GM23338 (cell line): ENCODE data around the gene MAP4. TPM values are rescaled to one million over a fixed set of nuclear protein-coding genes. Genes with fewer than 3 reads are reported as not detected.

Experiments
- ATAC-seq: fragments of 200-7000 bp; cut with Tn5 transposase; 3 replicates; pipeline ENCODE4 v1.9.1; 2020
- DNase-seq: peaks from one replicate; pipeline ENCODE4 v3.0.0-alpha.2; 2015; ENCODE audit warnings: low spot score
- H2AFZ ChIP-seq: fragments of 200-600 bp; sonication (generic); 2 replicates; pipeline ENCODE4 v1.8.0; 2016; ENCODE audit warnings: antibody characterized with exemption, mild to moderate bottlenecking, moderate library complexity
- H3F3A ChIP-seq: fragments of 200-600 bp; sonication (generic); replicated peaks from 2 replicates; pipeline ENCODE4 v1.8.0; 2017; ENCODE audit warnings: antibody characterized with exemption, mixed run types, low read depth
- H3K27ac ChIP-seq: fragments of 200-600 bp; sonication (generic); 2 replicates; pipeline ENCODE4 v1.6.1; 2016; ENCODE audit warnings: low read depth
- H3K27me3 ChIP-seq: fragments of 200-600 bp; sonication (generic); 2 replicates; pipeline ENCODE4 v1.8.0; 2016; ENCODE audit warnings: mild to moderate bottlenecking, mixed run types, moderate library complexity; ENCODE audit not compliant: insufficient read depth
- H3K36me3 ChIP-seq: fragments of 200-600 bp; sonication (generic); 2 replicates; pipeline ENCODE4 v1.8.0; 2016; ENCODE audit warnings: mild to moderate bottlenecking; ENCODE audit not compliant: insufficient read depth
- H3K4me1 ChIP-seq: fragments of 200-600 bp; sonication (generic); 2 replicates; pipeline ENCODE4 v1.8.0; 2016; ENCODE audit warnings: mild to moderate bottlenecking, moderate library complexity; ENCODE audit not compliant: insufficient read depth
- H3K4me2 ChIP-seq: fragments of 200-600 bp; sonication (generic); 2 replicates; pipeline ENCODE4 v1.7.1; 2017; ENCODE audit warnings: mixed run types
- H3K4me3 ChIP-seq: fragments of 200-600 bp; sonication (generic); 2 replicates; pipeline ENCODE4 v1.6.1; 2016; ENCODE audit warnings: mixed run types
- H3K79me2 ChIP-seq: fragments of 200-600 bp; sonication (generic); replicated peaks from 2 replicates; pipeline ENCODE4 v1.8.0; 2017; ENCODE audit warnings: mild to moderate bottlenecking; ENCODE audit not compliant: insufficient read depth
- H3K9me2 ChIP-seq: fragments of 200-600 bp; sonication (generic); 2 replicates; pipeline ENCODE4 v1.8.0; 2017; ENCODE audit not compliant: insufficient read depth
- H4K20me1 ChIP-seq: fragments of 200-600 bp; sonication (generic); replicated peaks from 2 replicates; pipeline ENCODE4 v1.8.0; 2017; ENCODE audit warnings: mild to moderate bottlenecking; ENCODE audit not compliant: insufficient read depth
- H3K27ac Mint-ChIP-seq: 2 replicates; pipeline ENCODE4 v1.8.0; 2020; ENCODE audit warnings: inconsistent platforms, mild to moderate bottlenecking, moderate library complexity, mixed read lengths
- H3K27me3 Mint-ChIP-seq: 3 replicates; pipeline ENCODE4 v1.8.0; 2022; ENCODE audit warnings: low read depth, mild to moderate bottlenecking, moderate library complexity, mixed read lengths, inconsistent platforms; ENCODE audit not compliant: insufficient read depth, poor library complexity
- H3K36me3 Mint-ChIP-seq: 3 replicates; pipeline ENCODE4 v1.8.0; 2021; ENCODE audit warnings: low read depth, mild to moderate bottlenecking, inconsistent platforms, moderate library complexity, mixed read lengths
- H3K4me1 Mint-ChIP-seq: 3 replicates; pipeline ENCODE4 v1.8.0; 2020; ENCODE audit warnings: mild to moderate bottlenecking, inconsistent platforms, mixed read lengths
- H3K4me3 Mint-ChIP-seq: 3 replicates; pipeline ENCODE4 v1.8.0; 2021; ENCODE audit warnings: moderate library complexity, mild to moderate bottlenecking, inconsistent platforms, mixed read lengths
- H3K9me3 Mint-ChIP-seq: 3 replicates; pipeline ENCODE4 v1.8.0; 2020; ENCODE audit warnings: moderate library complexity, mild to moderate bottlenecking, inconsistent platforms, mixed read lengths
- CREB1 ChIP-seq: fragments of 250-450 bp; sonication (Bioruptor Pico); IDR thresholded peaks from 2 replicates; pipeline ENCODE4 v1.5.0; 2020; ENCODE audit warnings: low read depth, mild to moderate bottlenecking, moderate library complexity
- EZH2 ChIP-seq: fragments of 200-600 bp; sonication (generic); IDR thresholded peaks from one replicate; pipeline ENCODE4 v1.8.0; 2017; ENCODE audit warnings: antibody characterized with exemption, mild to moderate bottlenecking, low read depth; ENCODE audit not compliant: unreplicated experiment
- EZH2phosphoT487 ChIP-seq: fragments of 200-600 bp; sonication (generic); IDR thresholded peaks from one replicate; pipeline ENCODE4 v1.8.1; 2018; ENCODE audit warnings: antibody characterized with exemption; ENCODE audit not compliant: unreplicated experiment
- JUNB ChIP-seq: IDR thresholded peaks from one replicate; pipeline ENCODE4 v1.6.1; 2016; ENCODE audit warnings: antibody characterized with exemption; ENCODE audit not compliant: unreplicated experiment
- NANOG ChIP-seq: IDR thresholded peaks from 2 replicates; pipeline ENCODE4 v1.6.1; 2016; ENCODE audit warnings: antibody characterized with exemption, borderline replicate concordance
- POLR2AphosphoS5 ChIP-seq: IDR thresholded peaks from 2 replicates; pipeline ENCODE4 v1.6.1; 2016; ENCODE audit warnings: antibody characterized with exemption, low read depth
- STAT1 ChIP-seq: IDR thresholded peaks from one replicate; pipeline ENCODE4 v1.6.1; 2016; ENCODE audit warnings: antibody characterized with exemption; ENCODE audit not compliant: unreplicated experiment
- ZNF114 ChIP-seq: fragments of 250-450 bp; sonication (Bioruptor Pico); IDR thresholded peaks from 2 replicates; pipeline ENCODE4 v1.5.0; 2020; ENCODE audit warnings: mild to moderate bottlenecking, moderate library complexity
- ZNF331 ChIP-seq: fragments of 250-450 bp; sonication (Bioruptor Pico); IDR thresholded peaks from 2 replicates; pipeline ENCODE4 v1.5.0; 2020; ENCODE audit warnings: low read depth, mild to moderate bottlenecking, moderate library complexity
- polyA plus RNA-seq: library from polyadenylated mRNA; unstranded; fragments of >200 nt; fragmentation: Nextera tagmentation; extraction: Ambion mirVana; gene quantifications from 2 replicates; pipeline ENCODE4 v1.2.1, GENCODE V29; 2016
- total RNA-seq: library from RNA; depleted of rRNA; stranded (reverse); fragments of >200 nt; shearing (Covaris generic); gene quantifications from 2 replicates; pipeline ENCODE4 v1.2.3, GENCODE V29; 2014
- TF ChIP-seq, protein P1 (sequence below): fragments of 250-450 bp; sonication (Bioruptor Pico); IDR thresholded peaks from 2 replicates; pipeline ENCODE4 v1.5.0; 2020; ENCODE audit warnings: mild to moderate bottlenecking, moderate library complexity
- TF ChIP-seq, protein P2 (sequence below): IDR thresholded peaks from 2 replicates; pipeline ENCODE4 v1.6.1; 2016; ENCODE audit warnings: antibody characterized with exemption
- TF ChIP-seq, protein P3 (sequence below), 2 experiments: fragments of 200-600 bp in 1 of 2; sonication (generic) in 1 of 2; conservative IDR thresholded peaks; 2 replicates each; pipeline versions ENCODE4 v1.5.1 to v1.6.1; 2016 to 2017; ENCODE audit warnings: antibody characterized with exemption in 2 of 2, low read depth in 2 of 2, mild to moderate bottlenecking in 2 of 2, moderate library complexity in 1 of 2
- TF ChIP-seq, protein P4 (sequence below): IDR thresholded peaks from one replicate; pipeline ENCODE4 v1.6.1; 2018; ENCODE audit warnings: antibody characterized with exemption; ENCODE audit not compliant: unreplicated experiment

The MAP4 gene
- total and polyA plus RNA-seq, 2 experiments from 2014 or later, result 103 to 113 TPM

DNA sequence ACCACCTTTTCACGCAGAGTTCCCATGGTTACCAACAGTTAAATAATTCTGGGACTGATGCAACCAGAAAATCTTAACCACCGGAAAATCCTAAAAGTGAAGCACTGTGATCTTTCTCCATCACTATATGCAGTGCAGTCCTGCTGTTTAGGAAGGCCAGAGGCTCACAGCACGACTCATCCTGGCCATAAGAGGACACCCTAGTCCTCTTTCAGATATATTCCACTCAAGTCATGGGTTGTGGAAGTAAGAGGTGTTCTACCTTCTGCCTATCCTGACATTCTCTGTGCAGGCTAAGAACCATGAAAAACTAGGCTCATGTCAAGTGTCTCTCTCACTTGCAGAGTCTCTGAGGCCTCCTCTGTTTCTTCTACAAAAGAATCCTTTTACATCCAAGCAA, 146.1 kb downstream of the MAP4 start:
- Histone ChIP-seq H3K4me1 (no peaks in the 10 kb centered on the region), H3K27me3 (no peaks in the 10 kb centered on the region), H4K20me1 (peaks cover 3% of the 10 kb centered on the region; the same call in 1 of the 2 replicates), H3K9me2 (no peaks in the 10 kb centered on the region), H3K79me2 (no peaks in the 10 kb centered on the region), H3K4me2 (no peak overlapping the region), H3K4me3 (no peak overlapping the region), H3K36me3 (peaks cover 25% of the 10 kb centered on the region), H3F3A (0 out of 2 replicates have a peak, but pooled peaks cover 7% of the 10 kb centered on the region), H3K27ac (no peak overlapping the region), H2AFZ (no peak overlapping the region)
- H3K27me3 Mint-ChIP-seq, result peaks cover 6% of the 10 kb centered on the region
- peaks cover 4% of the 10 kb centered on the region for H3K4me1 Mint-ChIP-seq
- DNase-seq, result no peak
- no peaks in the 10 kb centered on the region for H3K9me3 Mint-ChIP-seq
- H3K4me3 Mint-ChIP-seq, result no peak overlapping the region
- peaks cover 68% of the 10 kb centered on the region for H3K36me3 Mint-ChIP-seq
- no peak overlapping the region for H3K27ac Mint-ChIP-seq
- no peak for TF ChIP-seq NANOG
- no peak for TF ChIP-seq EZH2phosphoT487
- TF ChIP-seq, protein P1, sequence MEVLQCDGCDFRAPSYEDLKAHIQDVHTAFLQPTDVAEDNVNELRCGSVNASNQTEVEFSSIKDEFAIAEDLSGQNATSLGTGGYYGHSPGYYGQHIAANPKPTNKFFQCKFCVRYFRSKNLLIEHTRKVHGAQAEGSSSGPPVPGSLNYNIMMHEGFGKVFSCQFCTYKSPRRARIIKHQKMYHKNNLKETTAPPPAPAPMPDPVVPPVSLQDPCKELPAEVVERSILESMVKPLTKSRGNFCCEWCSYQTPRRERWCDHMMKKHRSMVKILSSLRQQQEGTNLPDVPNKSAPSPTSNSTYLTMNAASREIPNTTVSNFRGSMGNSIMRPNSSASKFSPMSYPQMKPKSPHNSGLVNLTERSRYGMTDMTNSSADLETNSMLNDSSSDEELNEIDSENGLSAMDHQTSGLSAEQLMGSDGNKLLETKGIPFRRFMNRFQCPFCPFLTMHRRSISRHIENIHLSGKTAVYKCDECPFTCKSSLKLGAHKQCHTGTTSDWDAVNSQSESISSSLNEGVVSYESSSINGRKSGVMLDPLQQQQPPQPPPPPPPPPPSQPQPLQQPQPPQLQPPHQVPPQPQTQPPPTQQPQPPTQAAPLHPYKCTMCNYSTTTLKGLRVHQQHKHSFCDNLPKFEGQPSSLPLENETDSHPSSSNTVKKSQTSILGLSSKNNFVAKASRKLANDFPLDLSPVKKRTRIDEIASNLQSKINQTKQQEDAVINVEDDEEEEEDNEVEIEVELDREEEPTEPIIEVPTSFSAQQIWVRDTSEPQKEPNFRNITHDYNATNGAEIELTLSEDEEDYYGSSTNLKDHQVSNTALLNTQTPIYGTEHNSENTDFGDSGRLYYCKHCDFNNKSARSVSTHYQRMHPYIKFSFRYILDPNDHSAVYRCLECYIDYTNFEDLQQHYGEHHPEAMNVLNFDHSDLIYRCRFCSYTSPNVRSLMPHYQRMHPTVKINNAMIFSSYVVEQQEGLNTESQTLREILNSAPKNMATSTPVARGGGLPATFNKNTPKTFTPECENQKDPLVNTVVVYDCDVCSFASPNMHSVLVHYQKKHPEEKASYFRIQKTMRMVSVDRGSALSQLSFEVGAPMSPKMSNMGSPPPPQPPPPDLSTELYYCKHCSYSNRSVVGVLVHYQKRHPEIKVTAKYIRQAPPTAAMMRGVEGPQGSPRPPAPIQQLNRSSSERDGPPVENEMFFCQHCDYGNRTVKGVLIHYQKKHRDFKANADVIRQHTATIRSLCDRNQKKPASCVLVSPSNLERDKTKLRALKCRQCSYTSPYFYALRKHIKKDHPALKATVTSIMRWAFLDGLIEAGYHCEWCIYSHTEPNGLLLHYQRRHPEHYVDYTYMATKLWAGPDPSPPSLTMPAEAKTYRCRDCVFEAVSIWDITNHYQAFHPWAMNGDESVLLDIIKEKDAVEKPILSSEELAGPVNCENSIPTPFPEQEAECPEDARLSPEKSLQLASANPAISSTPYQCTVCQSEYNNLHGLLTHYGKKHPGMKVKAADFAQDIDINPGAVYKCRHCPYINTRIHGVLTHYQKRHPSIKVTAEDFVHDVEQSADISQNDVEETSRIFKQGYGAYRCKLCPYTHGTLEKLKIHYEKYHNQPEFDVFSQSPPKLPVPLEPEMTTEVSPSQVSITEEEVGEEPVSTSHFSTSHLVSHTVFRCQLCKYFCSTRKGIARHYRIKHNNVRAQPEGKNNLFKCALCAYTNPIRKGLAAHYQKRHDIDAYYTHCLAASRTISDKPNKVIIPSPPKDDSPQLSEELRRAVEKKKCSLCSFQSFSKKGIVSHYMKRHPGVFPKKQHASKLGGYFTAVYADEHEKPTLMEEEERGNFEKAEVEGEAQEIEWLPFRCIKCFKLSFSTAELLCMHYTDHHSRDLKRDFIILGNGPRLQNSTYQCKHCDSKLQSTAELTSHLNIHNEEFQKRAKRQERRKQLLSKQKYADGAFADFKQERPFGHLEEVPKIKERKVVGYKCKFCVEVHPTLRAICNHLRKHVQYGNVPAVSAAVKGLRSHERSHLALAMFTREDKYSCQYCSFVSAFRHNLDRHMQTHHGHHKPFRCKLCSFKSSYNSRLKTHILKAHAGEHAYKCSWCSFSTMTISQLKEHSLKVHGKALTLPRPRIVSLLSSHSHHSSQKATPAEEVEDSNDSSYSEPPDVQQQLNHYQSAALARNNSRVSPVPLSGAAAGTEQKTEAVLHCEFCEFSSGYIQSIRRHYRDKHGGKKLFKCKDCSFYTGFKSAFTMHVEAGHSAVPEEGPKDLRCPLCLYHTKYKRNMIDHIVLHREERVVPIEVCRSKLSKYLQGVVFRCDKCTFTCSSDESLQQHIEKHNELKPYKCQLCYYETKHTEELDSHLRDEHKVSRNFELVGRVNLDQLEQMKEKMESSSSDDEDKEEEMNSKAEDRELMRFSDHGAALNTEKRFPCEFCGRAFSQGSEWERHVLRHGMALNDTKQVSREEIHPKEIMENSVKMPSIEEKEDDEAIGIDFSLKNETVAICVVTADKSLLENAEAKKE (CRISPR knock-in tag), result no peak
- no peak for TF ChIP-seq ZNF331 (CRISPR knock-in tag)
- no peak for TF ChIP-seq JUNB
- no peak for TF ChIP-seq CREB1 (CRISPR knock-in tag)
- no peak for TF ChIP-seq STAT1
- TF ChIP-seq, protein P2, sequence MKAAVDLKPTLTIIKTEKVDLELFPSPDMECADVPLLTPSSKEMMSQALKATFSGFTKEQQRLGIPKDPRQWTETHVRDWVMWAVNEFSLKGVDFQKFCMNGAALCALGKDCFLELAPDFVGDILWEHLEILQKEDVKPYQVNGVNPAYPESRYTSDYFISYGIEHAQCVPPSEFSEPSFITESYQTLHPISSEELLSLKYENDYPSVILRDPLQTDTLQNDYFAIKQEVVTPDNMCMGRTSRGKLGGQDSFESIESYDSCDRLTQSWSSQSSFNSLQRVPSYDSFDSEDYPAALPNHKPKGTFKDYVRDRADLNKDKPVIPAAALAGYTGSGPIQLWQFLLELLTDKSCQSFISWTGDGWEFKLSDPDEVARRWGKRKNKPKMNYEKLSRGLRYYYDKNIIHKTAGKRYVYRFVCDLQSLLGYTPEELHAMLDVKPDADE, result no peak
- TF ChIP-seq ZNF114, result no peak
- no peak for TF ChIP-seq POLR2AphosphoS5
- TF ChIP-seq EZH2, result no peak
- TF ChIP-seq, protein P3, sequence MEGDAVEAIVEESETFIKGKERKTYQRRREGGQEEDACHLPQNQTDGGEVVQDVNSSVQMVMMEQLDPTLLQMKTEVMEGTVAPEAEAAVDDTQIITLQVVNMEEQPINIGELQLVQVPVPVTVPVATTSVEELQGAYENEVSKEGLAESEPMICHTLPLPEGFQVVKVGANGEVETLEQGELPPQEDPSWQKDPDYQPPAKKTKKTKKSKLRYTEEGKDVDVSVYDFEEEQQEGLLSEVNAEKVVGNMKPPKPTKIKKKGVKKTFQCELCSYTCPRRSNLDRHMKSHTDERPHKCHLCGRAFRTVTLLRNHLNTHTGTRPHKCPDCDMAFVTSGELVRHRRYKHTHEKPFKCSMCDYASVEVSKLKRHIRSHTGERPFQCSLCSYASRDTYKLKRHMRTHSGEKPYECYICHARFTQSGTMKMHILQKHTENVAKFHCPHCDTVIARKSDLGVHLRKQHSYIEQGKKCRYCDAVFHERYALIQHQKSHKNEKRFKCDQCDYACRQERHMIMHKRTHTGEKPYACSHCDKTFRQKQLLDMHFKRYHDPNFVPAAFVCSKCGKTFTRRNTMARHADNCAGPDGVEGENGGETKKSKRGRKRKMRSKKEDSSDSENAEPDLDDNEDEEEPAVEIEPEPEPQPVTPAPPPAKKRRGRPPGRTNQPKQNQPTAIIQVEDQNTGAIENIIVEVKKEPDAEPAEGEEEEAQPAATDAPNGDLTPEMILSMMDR (conservative IDR thresholded peaks at IDR 0.05; ENCODE audit: low read depth in 2 of 2), result no peak
- TF ChIP-seq, protein P4, sequence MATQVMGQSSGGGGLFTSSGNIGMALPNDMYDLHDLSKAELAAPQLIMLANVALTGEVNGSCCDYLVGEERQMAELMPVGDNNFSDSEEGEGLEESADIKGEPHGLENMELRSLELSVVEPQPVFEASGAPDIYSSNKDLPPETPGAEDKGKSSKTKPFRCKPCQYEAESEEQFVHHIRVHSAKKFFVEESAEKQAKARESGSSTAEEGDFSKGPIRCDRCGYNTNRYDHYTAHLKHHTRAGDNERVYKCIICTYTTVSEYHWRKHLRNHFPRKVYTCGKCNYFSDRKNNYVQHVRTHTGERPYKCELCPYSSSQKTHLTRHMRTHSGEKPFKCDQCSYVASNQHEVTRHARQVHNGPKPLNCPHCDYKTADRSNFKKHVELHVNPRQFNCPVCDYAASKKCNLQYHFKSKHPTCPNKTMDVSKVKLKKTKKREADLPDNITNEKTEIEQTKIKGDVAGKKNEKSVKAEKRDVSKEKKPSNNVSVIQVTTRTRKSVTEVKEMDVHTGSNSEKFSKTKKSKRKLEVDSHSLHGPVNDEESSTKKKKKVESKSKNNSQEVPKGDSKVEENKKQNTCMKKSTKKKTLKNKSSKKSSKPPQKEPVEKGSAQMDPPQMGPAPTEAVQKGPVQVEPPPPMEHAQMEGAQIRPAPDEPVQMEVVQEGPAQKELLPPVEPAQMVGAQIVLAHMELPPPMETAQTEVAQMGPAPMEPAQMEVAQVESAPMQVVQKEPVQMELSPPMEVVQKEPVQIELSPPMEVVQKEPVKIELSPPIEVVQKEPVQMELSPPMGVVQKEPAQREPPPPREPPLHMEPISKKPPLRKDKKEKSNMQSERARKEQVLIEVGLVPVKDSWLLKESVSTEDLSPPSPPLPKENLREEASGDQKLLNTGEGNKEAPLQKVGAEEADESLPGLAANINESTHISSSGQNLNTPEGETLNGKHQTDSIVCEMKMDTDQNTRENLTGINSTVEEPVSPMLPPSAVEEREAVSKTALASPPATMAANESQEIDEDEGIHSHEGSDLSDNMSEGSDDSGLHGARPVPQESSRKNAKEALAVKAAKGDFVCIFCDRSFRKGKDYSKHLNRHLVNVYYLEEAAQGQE, result no peak
- ATAC-seq, result no peak
